ENCODE data around the gene TRIM44. TPM values are rescaled to one million over a fixed set of nuclear protein-coding genes. Genes with fewer than 3 reads are reported as not detected.

The TRIM44 gene
- total and polyA plus RNA-seq, 8 donors = 57.6 to 72.1 (median 65.2) TPM

- Histone ChIP-seq H3K4me3 (peak overlapping the region in 1 of 2 donors; percentile 53), H3K36me3 (no peaks in the 10 kb centered on the region), H3K27me3 (peaks cover 16 to 58% of the 10 kb centered on the region in 2 donors), H3K4me1 (peaks cover 12 to 35% of the 10 kb centered on the region in 2 donors), H3K9me3 (no peaks in the 10 kb centered on the region), H3K27ac (peak overlapping the region in 1 of 2 donors; percentile 83)
- DNase-seq = no peak
- TF ChIP-seq, protein P1, sequence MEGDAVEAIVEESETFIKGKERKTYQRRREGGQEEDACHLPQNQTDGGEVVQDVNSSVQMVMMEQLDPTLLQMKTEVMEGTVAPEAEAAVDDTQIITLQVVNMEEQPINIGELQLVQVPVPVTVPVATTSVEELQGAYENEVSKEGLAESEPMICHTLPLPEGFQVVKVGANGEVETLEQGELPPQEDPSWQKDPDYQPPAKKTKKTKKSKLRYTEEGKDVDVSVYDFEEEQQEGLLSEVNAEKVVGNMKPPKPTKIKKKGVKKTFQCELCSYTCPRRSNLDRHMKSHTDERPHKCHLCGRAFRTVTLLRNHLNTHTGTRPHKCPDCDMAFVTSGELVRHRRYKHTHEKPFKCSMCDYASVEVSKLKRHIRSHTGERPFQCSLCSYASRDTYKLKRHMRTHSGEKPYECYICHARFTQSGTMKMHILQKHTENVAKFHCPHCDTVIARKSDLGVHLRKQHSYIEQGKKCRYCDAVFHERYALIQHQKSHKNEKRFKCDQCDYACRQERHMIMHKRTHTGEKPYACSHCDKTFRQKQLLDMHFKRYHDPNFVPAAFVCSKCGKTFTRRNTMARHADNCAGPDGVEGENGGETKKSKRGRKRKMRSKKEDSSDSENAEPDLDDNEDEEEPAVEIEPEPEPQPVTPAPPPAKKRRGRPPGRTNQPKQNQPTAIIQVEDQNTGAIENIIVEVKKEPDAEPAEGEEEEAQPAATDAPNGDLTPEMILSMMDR (IDR thresholded peaks at IDR 0.05) = no peak
- no peak for ATAC-seq
- intact Hi-C loops (cut with DNase I) = loop anchor here in 1 of 2 donors (5.0 kb wide), 1 partner anchor 645 kb away; no protein-coding TSS in a partner anchor
Measured at GRCh38 chr11:35617316-35617686, 45.3 kb upstream of the TRIM44 start.

GRCh38 chr11:35617687-35618496, 44.7 kb upstream of the TRIM44 start, which contains the start of gene FJX1:
Gene FJX1 (plus strand): TSS chr11:35618460. CDS start chr11:35618637, 177 bp downstream.
- peaks cover 16 to 64% of the 10 kb centered on the region in 2 donors for H3K27me3 ChIP-seq
- intact Hi-C loops (cut with DNase I) = loop anchor here in 1 of 2 donors (5.0 kb wide), 1 partner anchor 644 kb away; no protein-coding TSS in a partner anchor
- peak; percentile 66 for ATAC-seq
- DNase-seq = peak; percentile 52 to 80 (median 64)
- no peaks in the 10 kb centered on the region for H3K36me3 ChIP-seq
- H3K9me3 ChIP-seq = no peaks in the 10 kb centered on the region
- H3K4me3 ChIP-seq = peak within 1 kb of the TSS; percentile 53 to 54
- H3K27ac ChIP-seq = peak within 1 kb of the TSS; percentile 76 to 83
- H3K4me1 ChIP-seq = peaks cover 12 to 35% of the 10 kb centered on the region in 2 donors
- TF ChIP-seq, protein P1 (IDR thresholded peaks at IDR 0.05) = no peak

GRCh38 chr11:35618497-35619115, 44.0 kb upstream of the TRIM44 start:
- Histone ChIP-seq H3K4me3 (peak overlapping the region; percentile 53 to 54), H3K27me3 (peaks cover 16 to 71% of the 10 kb centered on the region in 2 donors), H3K36me3 (no peaks in the 10 kb centered on the region), H3K4me1 (peaks cover 12 to 35% of the 10 kb centered on the region in 2 donors), H3K27ac (peak overlapping the region; percentile 76 to 83), H3K9me3 (no peaks in the 10 kb centered on the region)
- ATAC-seq (peak; percentile 51), DNase-seq (peak in 3 of 4 donors; percentile 37 to 81 (median 46))
- intact Hi-C loops (cut with DNase I) = loop anchor here in 1 of 2 donors (5.0 kb wide), 1 partner anchor 644 kb away; no protein-coding TSS in a partner anchor
- TF ChIP-seq, protein P1 (IDR thresholded peaks at IDR 0.05) = no peak

DNA sequence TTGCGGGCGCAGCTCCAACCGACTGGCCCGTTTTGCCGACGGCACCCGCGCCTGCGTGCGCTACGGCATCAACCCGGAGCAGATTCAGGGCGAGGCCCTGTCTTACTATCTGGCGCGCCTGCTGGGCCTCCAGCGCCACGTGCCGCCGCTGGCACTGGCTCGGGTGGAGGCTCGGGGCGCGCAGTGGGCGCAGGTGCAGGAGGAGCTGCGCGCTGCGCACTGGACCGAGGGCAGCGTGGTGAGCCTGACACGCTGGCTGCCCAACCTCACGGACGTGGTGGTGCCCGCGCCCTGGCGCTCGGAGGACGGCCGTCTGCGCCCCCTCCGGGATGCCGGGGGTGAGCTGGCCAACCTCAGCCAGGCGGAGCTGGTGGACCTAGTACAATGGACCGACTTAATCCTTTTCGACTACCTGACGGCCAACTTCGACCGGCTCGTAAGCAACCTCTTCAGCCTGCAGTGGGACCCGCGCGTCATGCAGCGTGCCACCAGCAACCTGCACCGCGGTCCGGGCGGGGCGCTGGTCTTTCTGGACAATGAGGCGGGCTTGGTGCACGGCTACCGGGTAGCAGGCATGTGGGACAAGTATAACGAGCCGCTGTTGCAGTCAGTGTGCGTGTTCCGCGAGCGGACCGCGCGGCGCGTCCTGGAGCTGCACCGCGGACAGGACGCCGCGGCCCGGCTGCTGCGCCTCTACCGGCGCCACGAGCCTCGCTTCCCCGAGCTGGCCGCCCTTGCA, 43.3 kb upstream of the TRIM44 start:
- Histone ChIP-seq H3K9me3 (no peaks in the 10 kb centered on the region), H3K4me3 (peak overlapping the region; percentile 53 to 54), H3K4me1 (peaks cover 12 to 35% of the 10 kb centered on the region in 2 donors), H3K36me3 (no peaks in the 10 kb centered on the region), H3K27me3 (peaks cover 16 to 68% of the 10 kb centered on the region in 2 donors), H3K27ac (no peak overlapping the region)
- DNase-seq (peak in 3 of 4 donors; percentile 32 to 80 (median 48)), ATAC-seq (peak; percentile 15)
- TF ChIP-seq, protein P1 (IDR thresholded peaks at IDR 0.05) = no peak
- intact Hi-C loops (cut with DNase I) = loop anchor here in 1 of 2 donors (5.0 kb wide), 1 partner anchor 643 kb away; no protein-coding TSS in a partner anchor
